ENCODE data around the gene GPN2. TPM values are rescaled to one million over a fixed set of nuclear protein-coding genes. Genes with fewer than 3 reads are reported as not detected.

Gene GPN2
- polyA plus RNA-seq, 3 donors = 8.3 to 15.9 (median 9.6) TPM

DNA sequence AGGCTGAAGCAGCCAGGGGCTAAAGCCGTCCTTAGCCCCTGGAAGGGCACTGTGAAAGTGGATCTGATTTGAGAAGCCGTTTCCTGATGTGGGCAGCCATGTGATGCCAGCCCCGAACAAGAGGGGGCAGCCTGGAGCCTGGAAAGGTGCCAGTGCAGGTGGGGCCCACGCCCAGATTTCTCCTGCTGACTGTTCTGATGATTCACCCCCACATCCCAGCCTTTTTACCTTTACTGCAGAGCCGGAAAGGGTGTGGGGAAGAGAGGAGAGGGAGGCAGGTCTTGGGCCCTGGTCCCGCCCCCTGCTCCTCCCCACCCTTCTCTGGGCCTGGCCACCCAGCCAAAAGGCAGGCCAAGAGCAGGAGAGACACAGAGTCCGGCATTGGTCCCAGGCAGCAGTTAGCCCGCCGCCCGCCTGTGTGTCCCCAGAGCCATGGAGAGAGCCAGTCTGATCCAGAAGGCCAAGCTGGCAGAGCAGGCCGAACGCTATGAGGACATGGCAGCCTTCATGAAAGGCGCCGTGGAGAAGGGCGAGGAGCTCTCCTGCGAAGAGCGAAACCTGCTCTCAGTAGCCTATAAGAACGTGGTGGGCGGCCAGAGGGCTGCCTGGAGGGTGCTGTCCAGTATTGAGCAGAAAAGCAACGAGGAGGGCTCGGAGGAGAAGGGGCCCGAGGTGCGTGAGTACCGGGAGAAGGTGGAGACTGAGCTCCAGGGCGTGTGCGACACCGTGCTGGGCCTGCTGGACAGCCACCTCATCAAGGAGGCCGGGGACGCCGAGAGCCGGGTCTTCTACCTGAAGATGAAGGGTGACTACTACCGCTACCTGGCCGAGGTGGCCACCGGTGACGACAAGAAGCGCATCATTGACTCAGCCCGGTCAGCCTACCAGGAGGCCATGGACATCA, 27.1 kb downstream of the GPN2 start, which contains the start of gene SFN:
TSS of gene SFN (plus strand) at position 369 of the 904 bp plus-strand sequence. CDS start at position 433, 64 bp downstream.
- Histone ChIP-seq H3K4me3 (replicated peaks in 1 of 3; ENCODE audit: low read depth in 2 of 3, low read length in 3 of 3) (peak within 1 kb of the TSS in 2 of 3 experiments; percentile 58 to 97), H3K4me1 (ENCODE audit: control insufficient read depth in 1 of 2, insufficient read depth in 2 of 2, low read length in 2 of 2) (peaks cover 15 to 28% of the 10 kb centered on the region in 2 donors), H3K27me3 (ENCODE audit: control insufficient read depth in 2 of 2, insufficient read depth in 2 of 2, low read length in 2 of 2) (no peaks in the 10 kb centered on the region), H2AFZ (ENCODE audit: insufficient read depth, low read depth, low read length, poor library complexity, severe bottlenecking) (peak within 1 kb of the TSS; percentile 95), H3K79me2 (ENCODE audit: insufficient read depth, low read length) (no peaks in the 10 kb centered on the region), H3K9me3 (replicated peaks in 1 of 2; ENCODE audit: control insufficient read depth in 1 of 2, insufficient read depth in 1 of 2, low read length in 2 of 2) (no peaks in the 10 kb centered on the region), H3K9ac (ENCODE audit: insufficient read depth, low read length, poor library complexity, severe bottlenecking) (peak within 1 kb of the TSS; percentile 56), H3K27ac (ENCODE audit: low read depth in 1 of 2, low read length in 2 of 2) (no peak within 1 kb of the TSS), H3K36me3 (replicated peaks in 1 of 2; ENCODE audit: control insufficient read depth in 1 of 2, insufficient read depth in 2 of 2, low read length in 2 of 2) (no peaks in the 10 kb centered on the region), H3K4me2 (replicated peaks; ENCODE audit: extremely low read depth, low read length, poor library complexity, severe bottlenecking) (peak within 1 kb of the TSS; percentile 93), H4K20me1 (ENCODE audit: insufficient read depth, low read length) (no peaks in the 10 kb centered on the region)
- no peak within 1 kb of the TSS for H3K27ac Mint-ChIP-seq
- H3K9me3 Mint-ChIP-seq = peaks cover 0 to 2% (median 0%) of the 10 kb centered on the region in 7 donors
- WGBS (ENCODE audit: insufficient coverage) = 90% methylated on average over 24 of the region's 37 CpGs
- intact Hi-C loops (cut with micrococcal nuclease) = loop anchor here in 1 of 2 donors (5.0 kb wide), 1 partner anchor 36 kb away; the partner anchor contains the start of gene ZDHHC18
- TF ChIP-seq, protein P1, sequence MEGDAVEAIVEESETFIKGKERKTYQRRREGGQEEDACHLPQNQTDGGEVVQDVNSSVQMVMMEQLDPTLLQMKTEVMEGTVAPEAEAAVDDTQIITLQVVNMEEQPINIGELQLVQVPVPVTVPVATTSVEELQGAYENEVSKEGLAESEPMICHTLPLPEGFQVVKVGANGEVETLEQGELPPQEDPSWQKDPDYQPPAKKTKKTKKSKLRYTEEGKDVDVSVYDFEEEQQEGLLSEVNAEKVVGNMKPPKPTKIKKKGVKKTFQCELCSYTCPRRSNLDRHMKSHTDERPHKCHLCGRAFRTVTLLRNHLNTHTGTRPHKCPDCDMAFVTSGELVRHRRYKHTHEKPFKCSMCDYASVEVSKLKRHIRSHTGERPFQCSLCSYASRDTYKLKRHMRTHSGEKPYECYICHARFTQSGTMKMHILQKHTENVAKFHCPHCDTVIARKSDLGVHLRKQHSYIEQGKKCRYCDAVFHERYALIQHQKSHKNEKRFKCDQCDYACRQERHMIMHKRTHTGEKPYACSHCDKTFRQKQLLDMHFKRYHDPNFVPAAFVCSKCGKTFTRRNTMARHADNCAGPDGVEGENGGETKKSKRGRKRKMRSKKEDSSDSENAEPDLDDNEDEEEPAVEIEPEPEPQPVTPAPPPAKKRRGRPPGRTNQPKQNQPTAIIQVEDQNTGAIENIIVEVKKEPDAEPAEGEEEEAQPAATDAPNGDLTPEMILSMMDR (IDR thresholded peaks at IDR 0.05) = peak; percentile 22
- peaks cover under 1 to 3% of the 10 kb centered on the region in 2 donors for H3K36me3 Mint-ChIP-seq
- DNase-seq = no peak
- peaks cover 5 to 7% (median 6%) of the 10 kb centered on the region in 3 donors for H3K27me3 Mint-ChIP-seq (ENCODE audit: low read depth in 3 of 3)
- peak within 1 kb of the TSS; percentile 31 to 96 for H3K4me3 Mint-ChIP-seq
- H3K4me1 Mint-ChIP-seq = peaks cover 28% of the 10 kb centered on the region

DNA sequence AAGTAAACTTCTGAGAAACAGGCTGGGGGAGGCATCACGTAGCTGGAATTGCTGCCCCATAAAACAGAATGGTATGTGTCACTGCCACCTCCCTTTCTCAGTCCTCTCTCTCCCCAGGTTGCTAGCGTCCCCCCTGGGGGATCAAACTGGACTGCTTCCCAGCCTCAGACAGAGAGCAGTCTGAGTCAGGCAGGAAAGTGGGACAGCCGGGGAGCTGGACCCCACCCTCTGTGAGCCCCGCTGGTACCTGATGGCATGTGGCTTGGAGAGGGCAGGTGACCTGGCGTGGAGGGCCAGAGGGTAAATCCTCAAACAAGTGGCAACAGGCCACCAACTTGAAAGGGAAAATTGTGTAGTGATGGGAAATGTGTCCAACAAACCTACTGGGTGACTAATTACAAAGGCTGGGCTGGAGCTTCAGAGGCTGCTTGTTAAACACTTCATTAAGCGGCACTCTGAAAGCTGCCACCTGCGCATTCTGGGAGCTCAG, 28.1 kb downstream of the GPN2 start:
- H3K79me2 ChIP-seq (ENCODE audit: insufficient read depth, low read length) = no peaks in the 10 kb centered on the region
- H2AFZ ChIP-seq (ENCODE audit: insufficient read depth, low read depth, low read length, poor library complexity, severe bottlenecking) = no peak overlapping the region
- intact Hi-C loops (cut with micrococcal nuclease) = loop anchor here in 1 of 2 donors (5.0 kb wide), 1 partner anchor 35 kb away; the partner anchor contains the start of gene ZDHHC18
- H3K4me1 Mint-ChIP-seq = peaks cover 28% of the 10 kb centered on the region
- H3K27ac ChIP-seq (ENCODE audit: low read depth in 1 of 2, low read length in 2 of 2) = no peak overlapping the region
- 95% methylated on average over 6 of the region's 7 CpGs for WGBS (ENCODE audit: insufficient coverage)
- peaks cover 0 to 2% (median 0%) of the 10 kb centered on the region in 7 donors for H3K9me3 Mint-ChIP-seq
- no peak overlapping the region for H3K9ac ChIP-seq (ENCODE audit: insufficient read depth, low read length, poor library complexity, severe bottlenecking)
- DNase-seq = no peak
- TF ChIP-seq, protein P1 (IDR thresholded peaks at IDR 0.05) = no peak
- peaks cover 2 to 10% of the 10 kb centered on the region in 2 donors for H3K36me3 Mint-ChIP-seq
- no peaks in the 10 kb centered on the region for H3K27me3 ChIP-seq (ENCODE audit: control insufficient read depth in 2 of 2, insufficient read depth in 2 of 2, low read length in 2 of 2)
- no peaks in the 10 kb centered on the region for H3K9me3 ChIP-seq (replicated peaks in 1 of 2; ENCODE audit: control insufficient read depth in 1 of 2, insufficient read depth in 1 of 2, low read length in 2 of 2)
- H4K20me1 ChIP-seq (ENCODE audit: insufficient read depth, low read length) = no peaks in the 10 kb centered on the region
- peaks cover 15 to 28% of the 10 kb centered on the region in 2 donors for H3K4me1 ChIP-seq (ENCODE audit: control insufficient read depth in 1 of 2, insufficient read depth in 2 of 2, low read length in 2 of 2)
- no peak overlapping the region for H3K4me3 ChIP-seq (replicated peaks in 1 of 3; ENCODE audit: low read depth in 2 of 3, low read length in 3 of 3)
- H3K36me3 ChIP-seq (replicated peaks in 1 of 2; ENCODE audit: control insufficient read depth in 1 of 2, insufficient read depth in 2 of 2, low read length in 2 of 2) = peaks cover 0 to 7% of the 10 kb centered on the region in 2 donors
- peaks cover 5 to 7% (median 6%) of the 10 kb centered on the region in 3 donors for H3K27me3 Mint-ChIP-seq (ENCODE audit: low read depth in 3 of 3)
- no peak overlapping the region for H3K4me3 Mint-ChIP-seq
- H3K4me2 ChIP-seq (replicated peaks; ENCODE audit: extremely low read depth, low read length, poor library complexity, severe bottlenecking) = no peak overlapping the region
- H3K27ac Mint-ChIP-seq = no peak overlapping the region
